ENCODE data around the gene ANKH.

Gene ANKH

GRCh38 chr5:14675865-14676300, 195.7 kb downstream of the ANKH start:
- DNase-seq, result no peak

GRCh38 chr5:14674983-14675854, 196.4 kb downstream of the ANKH start:
- no peak for DNase-seq

- no peak for DNase-seq
These were observed 198.1 kb downstream of the ANKH start for GRCh38 chr5:14673443-14673842.

GRCh38 chr5:14672484-14673394, 198.8 kb downstream of the ANKH start:
- DNase-seq, result no peak

- DNase-seq, result no peak
These were observed 199.5 kb downstream of the ANKH start for GRCh38 chr5:14672082-14672481.

- no peak for DNase-seq
These were observed 200.2 kb downstream of the ANKH start for GRCh38 chr5:14671414-14671813.

GRCh38 chr5:14669975-14670374, 201.6 kb downstream of the ANKH start:
- no peak for DNase-seq

GRCh38 chr5:14669415-14669814, 202.2 kb downstream of the ANKH start:
- DNase-seq, result no peak

- DNase-seq, result no peak
These were observed 203.4 kb downstream of the ANKH start for GRCh38 chr5:14668181-14668591.

GRCh38 chr5:14667770-14668169, 203.8 kb downstream of the ANKH start:
- no peak for DNase-seq

GRCh38 chr5:14667290-14667689, 204.3 kb downstream of the ANKH start:
- DNase-seq, result no peak

- DNase-seq, result no peak
These were observed 205.2 kb downstream of the ANKH start for GRCh38 chr5:14666357-14666756.

GRCh38 chr5:14665949-14666348, 205.6 kb downstream of the ANKH start:
- DNase-seq, result peak in 3 of 4 experiments; percentile 5 to 31 (median 11)

GRCh38 chr5:14665101-14665822, 206.3 kb downstream of the ANKH start:
- DNase-seq, result no peak

GRCh38 chr5:14664270-14665100, 207.1 kb downstream of the ANKH start, which contains the start of gene OTULIN:
Gene OTULIN (plus strand): TSS chr5:14664718. CDS start chr5:14664826, 108 bp downstream.
- DNase-seq, result peak; percentile 44 to 70 (median 58)

GRCh38 chr5:14663734-14664269, 207.8 kb downstream of the ANKH start:
- no peak for DNase-seq

GRCh38 chr5:14662721-14663260, 208.8 kb downstream of the ANKH start:
- DNase-seq, result no peak

GRCh38 chr5:14660833-14661232, 210.7 kb downstream of the ANKH start:
- DNase-seq, result no peak

GRCh38 chr5:14659821-14660607, 211.6 kb downstream of the ANKH start:
- DNase-seq, result no peak

GRCh38 chr5:14656898-14657297, 214.7 kb downstream of the ANKH start:
- no peak for DNase-seq

Measured in activated naive CD4-positive, alpha-beta T cell (primary cell).